ENCODE measurements around the gene PLA2G4C. TPM values are rescaled to one million over a fixed set of nuclear protein-coding genes. Genes with fewer than 3 reads are reported as not detected.

The PLA2G4C gene
- total RNA-seq, 2 experiments from 2014 or later = 1.9 TPM

DNA sequence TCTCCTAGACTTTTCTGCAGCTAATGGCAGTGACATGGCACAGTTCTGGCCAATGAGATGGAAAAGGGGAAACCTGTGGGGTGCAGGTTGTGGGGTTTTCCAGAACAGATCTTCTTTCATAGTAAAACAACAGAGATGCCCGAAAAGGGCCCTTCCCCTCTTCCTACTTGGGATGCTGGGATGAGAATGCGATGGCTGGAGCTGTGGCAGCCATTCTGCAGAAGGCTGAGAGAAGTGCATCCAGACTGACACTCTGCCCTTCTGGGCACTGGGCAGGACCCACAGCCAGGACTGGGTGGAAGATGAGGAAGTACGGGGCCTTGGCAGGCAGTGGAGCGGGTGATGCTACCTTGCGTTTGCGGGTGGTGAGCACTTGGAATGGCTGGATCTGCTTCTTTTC lies 16.9 kb upstream of the PLA2G4C start:
- ChIA-PET CTCF (no interaction called here), POLR2A (no interaction called here)
- Histone ChIP-seq H3K4me3 (ENCODE audit: low read length) (no peak overlapping the region), H3K27me3 (ENCODE audit: control insufficient read depth in 1 of 2, insufficient read depth in 2 of 2, low read length in 2 of 2) (no peaks in the 10 kb centered on the region), H3K27ac (ENCODE audit: low read depth in 1 of 2, low read length in 2 of 2) (no peak overlapping the region), H3K9me3 (ENCODE audit: control insufficient read depth in 1 of 2, insufficient read depth in 1 of 2, low read length in 2 of 2) (peaks cover 0 to 12% of the 10 kb centered on the region in 2 experiments), H3K36me3 (ENCODE audit: insufficient read depth, low read length) (peaks cover 47% of the 10 kb centered on the region), H3K4me1 (ENCODE audit: insufficient read depth, low read length) (no peaks in the 10 kb centered on the region)
- Mint-ChIP-seq H3K36me3 (ENCODE audit: low read depth) (peaks cover 89% of the 10 kb centered on the region), H3K4me1 (ENCODE audit: low read depth) (no peaks in the 10 kb centered on the region), H3K4me3 (no peak overlapping the region), H3K9me3 (no peaks in the 10 kb centered on the region), H3K27me3 (no peaks in the 10 kb centered on the region), H3K27ac (no peak overlapping the region)
- no peak for ATAC-seq (ENCODE audit: poor library complexity)
- TF ChIP-seq, protein P1, sequence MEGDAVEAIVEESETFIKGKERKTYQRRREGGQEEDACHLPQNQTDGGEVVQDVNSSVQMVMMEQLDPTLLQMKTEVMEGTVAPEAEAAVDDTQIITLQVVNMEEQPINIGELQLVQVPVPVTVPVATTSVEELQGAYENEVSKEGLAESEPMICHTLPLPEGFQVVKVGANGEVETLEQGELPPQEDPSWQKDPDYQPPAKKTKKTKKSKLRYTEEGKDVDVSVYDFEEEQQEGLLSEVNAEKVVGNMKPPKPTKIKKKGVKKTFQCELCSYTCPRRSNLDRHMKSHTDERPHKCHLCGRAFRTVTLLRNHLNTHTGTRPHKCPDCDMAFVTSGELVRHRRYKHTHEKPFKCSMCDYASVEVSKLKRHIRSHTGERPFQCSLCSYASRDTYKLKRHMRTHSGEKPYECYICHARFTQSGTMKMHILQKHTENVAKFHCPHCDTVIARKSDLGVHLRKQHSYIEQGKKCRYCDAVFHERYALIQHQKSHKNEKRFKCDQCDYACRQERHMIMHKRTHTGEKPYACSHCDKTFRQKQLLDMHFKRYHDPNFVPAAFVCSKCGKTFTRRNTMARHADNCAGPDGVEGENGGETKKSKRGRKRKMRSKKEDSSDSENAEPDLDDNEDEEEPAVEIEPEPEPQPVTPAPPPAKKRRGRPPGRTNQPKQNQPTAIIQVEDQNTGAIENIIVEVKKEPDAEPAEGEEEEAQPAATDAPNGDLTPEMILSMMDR (IDR thresholded peaks at IDR 0.05) = no peak
- intact Hi-C loops (cut with DNase I, micrococcal nuclease) = no loop called here
- DNase-seq = no peak

DNA sequence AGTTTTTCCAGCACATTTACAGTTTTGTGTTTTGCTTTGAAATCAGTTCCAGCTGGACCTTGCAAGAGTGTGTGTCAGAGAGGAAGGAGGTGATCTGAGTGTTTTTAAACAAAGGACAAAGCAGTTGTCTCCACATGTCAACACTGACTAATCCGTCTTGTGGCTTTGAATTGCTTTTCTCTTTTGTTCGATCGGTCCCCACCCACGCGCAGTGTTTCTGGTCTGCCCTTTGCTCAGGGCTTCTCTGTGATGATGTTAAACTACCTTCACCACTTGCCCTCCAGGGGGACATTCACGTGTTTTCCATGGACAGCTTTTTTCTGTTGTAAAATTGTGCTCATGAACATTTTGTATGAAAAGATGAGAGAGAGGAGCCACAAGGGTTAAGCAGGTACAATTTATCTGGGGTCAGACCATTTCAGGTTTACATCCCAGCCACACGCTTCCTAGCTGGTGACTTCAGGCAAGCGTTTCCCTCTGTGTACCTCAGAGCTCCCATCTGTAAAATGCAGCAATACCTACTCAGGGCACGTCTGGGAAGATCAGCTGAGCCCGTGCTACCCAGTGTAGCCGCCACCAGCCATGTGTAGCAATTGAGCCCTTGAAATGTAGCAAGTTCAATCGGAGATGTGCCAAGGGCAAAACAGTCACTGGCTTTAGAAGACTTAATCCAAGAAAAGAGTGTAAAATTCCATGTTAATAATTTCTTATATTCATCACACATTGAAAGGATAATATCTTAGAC lies 13.5 kb upstream of the PLA2G4C start:
- ChIA-PET CTCF (no interaction called here), POLR2A (no interaction called here)
- peaks cover 89% of the 10 kb centered on the region for H3K36me3 Mint-ChIP-seq (ENCODE audit: low read depth)
- H3K9me3 ChIP-seq (ENCODE audit: control insufficient read depth in 1 of 2, insufficient read depth in 1 of 2, low read length in 2 of 2) = peaks cover 0 to 20% of the 10 kb centered on the region in 2 experiments
- TF ChIP-seq, protein P1 (IDR thresholded peaks at IDR 0.05) = no peak
- no peak overlapping the region for H3K27ac Mint-ChIP-seq
- ATAC-seq (ENCODE audit: poor library complexity) (no peak), DNase-seq (no peak)
- H3K4me3 Mint-ChIP-seq = no peak overlapping the region
- H3K4me1 Mint-ChIP-seq (ENCODE audit: low read depth) = peaks cover 5% of the 10 kb centered on the region
- no peaks in the 10 kb centered on the region for H3K27me3 ChIP-seq (ENCODE audit: control insufficient read depth in 1 of 2, insufficient read depth in 2 of 2, low read length in 2 of 2)
- no peaks in the 10 kb centered on the region for H3K27me3 Mint-ChIP-seq
- no peak overlapping the region for H3K27ac ChIP-seq (ENCODE audit: low read depth in 1 of 2, low read length in 2 of 2)
- H3K9me3 Mint-ChIP-seq = no peaks in the 10 kb centered on the region
- intact Hi-C loops (cut with DNase I, micrococcal nuclease) = no loop called here
- H3K36me3 ChIP-seq (ENCODE audit: insufficient read depth, low read length) = peaks cover 38% of the 10 kb centered on the region
- H3K4me1 ChIP-seq (ENCODE audit: insufficient read depth, low read length) = no peaks in the 10 kb centered on the region
- no peak overlapping the region for H3K4me3 ChIP-seq (ENCODE audit: low read length)

DNA sequence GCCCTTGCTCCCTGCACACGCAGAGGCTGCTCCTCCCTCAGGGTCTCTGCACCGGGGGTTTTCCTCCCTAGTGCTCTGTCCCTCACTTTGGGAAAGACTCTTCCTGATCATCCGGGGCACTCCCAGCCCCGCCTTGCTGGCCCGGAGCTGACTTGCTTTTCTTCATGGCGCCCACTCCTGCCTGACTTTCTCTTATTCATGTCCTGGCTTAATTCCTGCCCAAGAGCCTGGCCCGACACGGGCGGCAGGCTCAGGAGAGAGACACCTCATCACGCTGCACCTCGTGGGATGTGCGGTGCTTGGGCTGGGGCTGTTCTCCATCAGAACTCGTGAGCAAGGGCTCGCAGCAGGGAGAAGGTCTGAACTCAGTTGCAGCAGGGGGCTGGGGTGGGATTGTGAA lies 11.8 kb upstream of the PLA2G4C start:
- peaks cover 0 to 11% of the 10 kb centered on the region in 2 experiments for H3K9me3 ChIP-seq (ENCODE audit: control insufficient read depth in 1 of 2, insufficient read depth in 1 of 2, low read length in 2 of 2)
- TF ChIP-seq, protein P1 (IDR thresholded peaks at IDR 0.05) = no peak
- H3K27ac ChIP-seq (ENCODE audit: low read depth in 1 of 2, low read length in 2 of 2) = no peak overlapping the region
- peaks cover 33% of the 10 kb centered on the region for H3K36me3 ChIP-seq (ENCODE audit: insufficient read depth, low read length)
- no peak for DNase-seq
- H3K27me3 Mint-ChIP-seq = no peaks in the 10 kb centered on the region
- intact Hi-C loops (cut with DNase I, micrococcal nuclease) = no loop called here
- no peaks in the 10 kb centered on the region for H3K27me3 ChIP-seq (ENCODE audit: control insufficient read depth in 1 of 2, insufficient read depth in 2 of 2, low read length in 2 of 2)
- POLR2A ChIA-PET = interaction anchor here (1.5 kb wide), 1 partner anchor 47 kb away, joined by 3 read pairs; no protein-coding TSS in a partner anchor
- no peak for ATAC-seq (ENCODE audit: poor library complexity)
- no peak overlapping the region for H3K4me3 ChIP-seq (ENCODE audit: low read length)
- H3K4me1 Mint-ChIP-seq (ENCODE audit: low read depth) = peaks cover 5% of the 10 kb centered on the region
- H3K9me3 Mint-ChIP-seq = no peaks in the 10 kb centered on the region
- peaks cover 87% of the 10 kb centered on the region for H3K36me3 Mint-ChIP-seq (ENCODE audit: low read depth)
- CTCF ChIA-PET = no interaction called here
- no peak overlapping the region for H3K4me3 Mint-ChIP-seq
- no peaks in the 10 kb centered on the region for H3K4me1 ChIP-seq (ENCODE audit: insufficient read depth, low read length)
- no peak overlapping the region for H3K27ac Mint-ChIP-seq
